Measurements from ENCODE around the gene KDM6A.
A peak's percentile ranks its signal among the peaks of the same experiment; 100 is the strongest.
"Not testable (repeated sequence)": the region's sequence is repeated elsewhere in the genome, so short reads cannot be mapped to it uniquely, and the experiment has no call there.

Gene KDM6A

DNA sequence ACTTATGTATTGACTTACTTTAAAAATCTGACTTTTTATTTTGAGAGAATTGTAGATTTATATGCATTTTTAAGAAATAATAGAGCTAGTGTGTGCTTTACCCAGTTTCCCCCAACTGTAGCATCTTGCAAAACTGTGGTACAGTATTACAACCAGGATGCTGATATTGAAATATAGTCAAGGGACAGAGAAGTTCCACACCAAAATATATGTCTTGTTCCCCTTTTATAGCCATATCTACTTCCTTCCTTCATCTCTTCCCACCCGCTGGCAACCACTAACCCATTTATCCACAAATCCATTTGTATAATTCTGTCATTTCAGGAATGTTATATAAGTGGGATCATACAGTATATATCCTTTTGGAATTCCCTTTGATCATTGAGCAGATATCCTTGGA is 16.8 kb downstream of the KDM6A start:
- no peak for DNase-seq (ENCODE audit: low read depth)

DNA sequence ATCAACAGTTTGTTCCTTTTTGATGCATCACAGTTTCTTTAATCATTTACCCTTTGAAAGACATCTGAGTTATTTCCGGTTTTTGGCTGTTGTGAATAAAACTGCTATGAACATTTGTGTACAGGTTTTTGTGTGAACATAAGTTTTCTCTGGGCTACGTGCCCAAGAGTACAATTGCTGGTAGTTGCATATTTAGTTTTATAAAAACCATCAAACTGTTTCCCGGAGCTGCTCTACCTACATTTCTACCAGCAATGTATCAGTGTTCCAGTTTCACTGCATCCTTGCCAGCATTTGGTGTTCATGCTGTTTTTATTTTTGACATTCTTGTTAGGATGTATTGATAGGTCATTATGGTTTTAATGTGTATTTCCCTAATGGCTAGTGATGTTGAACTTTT is 17.3 kb downstream of the KDM6A start:
- DNase-seq (ENCODE audit: low read depth): no peak

DNA sequence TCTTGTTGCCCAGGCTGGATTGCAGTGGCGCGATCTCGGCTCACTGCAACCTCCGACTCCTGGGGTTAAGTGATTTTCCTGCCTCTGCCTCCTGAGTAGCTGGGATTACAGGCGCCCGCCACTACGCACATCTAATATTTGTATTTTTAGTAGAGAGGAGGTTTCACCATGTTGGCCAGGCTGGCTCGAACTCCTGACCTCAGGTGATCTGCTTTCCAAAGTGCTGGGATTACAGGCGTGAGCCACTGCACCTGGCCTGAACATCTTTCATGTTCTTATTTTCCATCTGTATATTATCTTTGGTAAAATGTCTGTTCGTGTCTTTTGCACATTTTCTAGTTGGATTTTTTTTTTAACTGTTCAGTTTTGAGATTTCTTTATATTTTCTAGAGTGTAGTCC is 17.7 kb downstream of the KDM6A start:
- DNase-seq (ENCODE audit: low read depth): not testable (repeated sequence)

DNA sequence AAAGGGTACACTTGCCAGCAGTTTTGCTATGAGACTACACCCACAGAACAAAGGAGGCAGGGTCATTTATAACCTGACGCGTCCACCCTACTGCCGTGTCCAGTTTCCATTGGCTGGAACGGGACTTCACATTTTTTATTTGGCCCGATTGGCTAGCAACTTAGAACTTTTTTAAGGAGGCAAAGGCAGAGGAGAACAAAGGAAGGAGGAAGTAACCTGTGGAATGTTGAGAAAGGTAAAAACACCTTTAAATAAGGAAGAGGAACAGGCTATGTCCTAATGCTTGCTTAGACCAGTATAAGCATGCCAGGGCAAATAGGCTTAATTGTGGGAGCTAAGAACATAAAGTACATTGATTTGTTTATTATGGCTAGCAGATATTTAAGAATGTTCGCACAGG is 18.7 kb downstream of the KDM6A start:
- DNase-seq (ENCODE audit: low read depth): no peak

DNA sequence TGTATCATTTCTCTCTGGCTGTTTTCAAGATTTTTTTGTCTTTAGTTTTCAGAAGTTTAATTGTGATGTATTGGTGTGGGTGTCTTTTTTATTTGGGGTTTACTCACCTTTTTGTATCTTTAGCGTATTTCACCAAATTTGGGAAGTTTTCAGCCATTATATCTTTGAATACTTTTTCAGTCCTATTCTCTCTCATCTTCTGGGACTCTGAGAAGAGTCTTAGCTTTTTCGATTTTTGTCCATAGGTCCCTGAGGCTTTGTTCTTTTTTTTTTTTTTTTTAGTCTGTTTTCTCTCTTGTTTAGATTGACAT is 23.8 kb downstream of the KDM6A start:
- DNase-seq (ENCODE audit: low read depth): no peak

DNA sequence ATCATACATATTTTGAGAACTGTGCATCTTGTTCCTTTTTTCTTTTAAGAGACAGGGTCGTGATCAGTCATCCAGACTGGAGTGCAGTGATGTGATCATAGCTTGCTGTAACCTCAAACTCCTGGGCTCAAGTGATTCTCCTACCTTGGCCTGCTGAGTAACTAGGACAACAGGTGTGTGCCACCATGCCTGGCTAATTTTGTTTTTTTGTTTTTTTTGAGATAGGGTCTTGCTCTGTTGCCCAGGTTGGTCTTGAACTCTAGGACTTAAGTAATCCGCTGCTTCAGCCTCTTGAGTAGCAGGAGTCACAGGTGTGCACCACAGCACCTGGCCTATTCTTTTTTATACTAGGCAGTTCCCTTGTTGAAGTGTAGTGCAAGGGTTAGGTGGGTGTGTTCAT is 24.6 kb downstream of the KDM6A start:
- no peak for DNase-seq (ENCODE audit: low read depth)

DNA sequence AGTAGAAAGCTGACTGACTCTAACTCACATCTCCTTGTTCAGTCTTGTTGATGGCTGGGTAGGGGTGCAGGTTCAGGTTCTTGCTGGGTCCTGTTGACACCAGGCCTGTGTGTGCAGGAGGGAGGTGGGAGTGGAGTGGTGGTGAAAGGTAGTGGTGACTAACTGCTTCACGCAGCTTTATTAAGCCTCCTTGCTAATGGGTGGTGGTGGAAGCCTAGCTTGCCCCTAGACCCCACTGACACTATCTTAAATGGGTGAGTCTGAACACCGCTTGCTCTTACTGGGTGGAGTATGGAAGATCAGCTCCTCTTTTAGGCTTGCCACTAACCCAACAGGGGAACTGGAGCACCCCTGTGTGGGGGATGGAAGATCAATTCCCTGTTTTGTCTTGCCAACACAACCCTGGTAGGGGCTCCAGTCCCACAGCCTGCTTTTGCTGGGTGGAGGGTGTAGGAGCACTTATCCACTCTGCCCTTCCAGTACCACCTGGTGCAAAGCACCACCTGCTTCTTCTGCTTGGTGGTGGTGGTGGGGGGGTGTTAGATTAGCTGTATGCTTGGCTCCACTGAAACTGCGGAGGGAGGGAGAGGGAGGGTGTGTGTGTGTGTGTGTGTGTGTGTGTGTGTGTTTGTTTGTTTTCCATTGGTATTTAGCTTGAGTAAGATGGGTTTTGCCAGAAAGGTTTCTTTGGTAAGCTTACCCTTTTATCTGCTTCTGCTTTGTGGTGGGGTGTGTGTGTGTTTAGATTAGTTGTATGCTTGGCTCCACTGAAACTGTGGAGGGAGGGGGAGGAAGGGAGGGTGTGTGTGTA is 25.6 kb downstream of the KDM6A start:
- DNase-seq (ENCODE audit: low read depth): no peak

DNA sequence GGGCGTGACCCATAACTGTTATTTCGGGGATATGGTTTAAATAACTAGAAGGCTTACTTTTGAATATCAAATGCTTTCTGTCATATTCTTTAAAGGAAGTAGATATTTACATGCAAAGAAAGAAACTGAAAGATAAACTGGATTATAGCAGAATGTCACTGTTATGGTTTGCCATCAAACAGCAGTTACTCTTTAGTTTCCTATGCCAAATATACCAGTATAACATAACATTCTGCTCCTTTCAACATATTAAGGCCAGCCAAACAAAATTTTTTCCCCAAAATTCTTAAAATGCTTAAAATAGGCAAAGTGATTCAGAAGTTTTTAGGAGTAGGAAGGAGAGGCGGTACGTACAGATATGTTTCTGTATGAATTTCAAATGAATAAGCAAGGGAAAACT is 27.0 kb downstream of the KDM6A start:
- DNase-seq (ENCODE audit: low read depth): no peak

DNA sequence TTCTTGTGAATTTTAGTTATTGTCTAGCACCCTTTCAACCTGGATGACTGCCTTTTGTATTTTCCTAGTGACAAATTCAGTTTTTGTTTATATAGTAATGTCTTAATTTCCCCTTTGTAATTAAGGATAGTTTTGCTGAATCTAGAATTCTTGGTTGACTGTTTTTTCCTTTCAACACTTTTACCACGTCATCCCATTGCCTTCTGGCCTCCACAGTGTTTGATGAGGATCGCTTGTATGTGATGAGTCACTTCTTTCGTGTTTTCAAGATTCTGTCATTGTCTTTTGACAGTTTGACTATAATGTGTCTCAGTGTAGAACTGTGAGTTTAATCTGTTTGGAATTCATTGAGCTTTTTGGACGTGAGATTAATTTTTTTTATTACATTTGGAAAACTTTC is 30.1 kb downstream of the KDM6A start:
- DNase-seq (ENCODE audit: low read depth): peak; percentile 42

DNA sequence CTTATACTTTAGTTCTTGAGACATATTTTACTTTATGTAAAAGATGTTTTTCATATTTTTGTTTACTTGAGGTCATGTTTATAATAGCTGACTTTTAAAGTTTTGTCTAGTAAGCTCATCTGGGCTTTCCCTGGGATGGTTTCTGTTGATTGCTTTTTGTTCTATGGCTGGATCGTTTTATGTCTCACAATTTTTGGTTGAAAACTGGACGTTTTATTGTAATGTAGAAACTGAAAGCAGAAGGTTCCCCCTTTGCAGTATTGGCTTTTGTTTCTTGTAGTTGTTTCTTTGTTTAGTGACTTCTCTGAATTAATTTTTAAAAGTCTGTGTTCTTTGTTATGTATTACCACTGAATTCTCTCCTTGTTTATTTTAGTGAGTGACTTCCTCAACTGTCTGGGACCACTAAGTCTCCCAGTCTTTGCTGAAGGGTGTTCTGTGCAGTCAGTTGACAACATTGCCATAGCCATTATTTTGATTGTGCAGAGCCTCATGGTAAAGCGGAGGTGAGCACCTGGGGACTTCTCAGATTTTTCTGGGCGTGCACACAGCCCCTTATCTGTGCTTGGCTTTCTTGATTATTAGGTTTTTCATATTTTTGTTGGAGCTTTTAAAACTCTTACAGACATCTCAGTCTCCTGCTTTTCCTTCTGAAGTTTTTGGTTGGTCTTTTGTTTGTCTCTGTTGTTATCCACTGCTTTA is 31.0 kb downstream of the KDM6A start:
- DNase-seq (ENCODE audit: low read depth): no peak

DNA sequence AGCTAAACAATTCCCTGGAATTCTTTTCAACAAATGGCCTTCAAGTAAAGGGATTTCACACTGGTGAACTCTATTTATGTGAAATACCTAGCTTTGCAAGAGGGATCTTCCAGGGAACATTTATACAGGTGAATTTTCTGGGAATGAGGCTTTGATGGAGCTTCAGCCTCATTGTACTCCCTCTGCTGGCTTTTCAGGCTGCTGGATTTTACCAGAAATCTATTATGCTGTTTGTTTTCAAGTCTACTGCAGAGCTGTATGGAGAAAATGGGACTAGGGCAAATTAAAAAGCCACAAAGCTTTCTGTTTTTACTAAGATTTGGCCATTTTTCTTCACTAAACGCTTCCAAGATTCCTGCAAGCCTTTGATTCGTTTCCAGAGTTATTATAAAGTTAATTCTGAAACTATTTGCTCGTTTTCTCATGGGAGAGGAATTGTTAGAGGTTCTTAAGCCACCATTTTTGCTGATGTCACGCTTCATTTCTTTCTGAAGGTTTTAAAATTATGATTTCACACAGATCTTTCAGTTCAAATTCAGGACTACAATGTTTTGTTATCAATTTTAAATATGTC is 31.6 kb downstream of the KDM6A start:
- DNase-seq (ENCODE audit: low read depth): no peak

DNA sequence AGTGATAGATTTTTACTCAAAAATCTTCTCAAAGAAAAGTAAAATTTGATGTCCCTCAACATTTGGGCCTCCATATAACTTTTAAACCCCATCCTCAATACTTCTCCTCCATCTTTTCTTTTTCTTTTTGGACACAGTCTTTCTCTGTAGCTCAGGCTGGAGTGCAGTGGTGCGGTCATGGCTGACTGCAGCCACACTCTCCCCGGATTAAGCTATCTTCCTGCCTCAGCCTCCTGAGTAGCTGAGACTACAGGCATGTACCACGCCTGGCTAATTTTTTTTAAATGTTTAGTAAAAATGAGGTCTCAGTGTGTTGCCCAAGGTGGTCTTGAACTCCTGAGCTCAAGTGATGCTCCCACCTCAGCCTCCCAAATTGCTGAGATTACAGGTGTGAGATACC is 33.1 kb downstream of the KDM6A start:
- no peak for DNase-seq (ENCODE audit: low read depth)

DNA sequence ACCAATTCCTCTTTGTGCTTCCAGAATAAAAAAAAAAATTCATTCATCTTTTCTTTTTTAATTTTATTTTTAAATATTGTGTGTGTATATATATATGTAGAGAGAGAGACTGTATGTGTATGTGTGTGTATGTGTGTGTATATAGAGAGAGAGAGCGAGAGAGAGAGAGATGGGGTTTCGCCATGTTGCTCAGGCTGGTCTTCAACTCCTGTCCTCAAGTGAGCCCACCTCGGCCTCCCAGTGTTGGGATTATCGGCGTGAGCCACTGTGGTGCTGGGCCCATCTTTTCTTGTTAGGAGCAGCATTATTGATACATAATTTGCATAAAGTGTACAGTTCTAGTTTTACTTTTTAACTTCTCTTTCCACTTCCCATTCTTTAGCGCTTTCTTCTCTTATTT is 33.6 kb downstream of the KDM6A start:
- no peak for DNase-seq (ENCODE audit: low read depth)

DNA sequence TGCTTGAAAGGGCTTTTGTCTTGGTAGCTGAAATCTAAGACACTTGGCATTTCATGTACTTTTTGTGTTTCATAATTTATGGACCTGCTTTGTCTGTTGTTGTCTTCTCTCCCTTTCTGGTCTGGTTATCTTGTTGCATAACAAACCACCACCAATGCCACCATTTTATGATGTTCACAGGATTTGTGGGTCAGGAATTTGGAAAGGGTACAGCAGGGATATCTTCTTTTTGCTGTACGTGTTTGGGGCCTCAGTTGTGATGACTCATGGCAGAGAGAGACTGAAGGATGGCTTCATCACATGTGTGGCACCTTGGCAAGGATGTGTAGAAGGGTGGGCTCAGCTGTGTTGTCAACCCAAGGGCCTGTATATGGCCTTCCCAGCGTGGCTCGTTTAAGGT is 35.2 kb downstream of the KDM6A start:
- DNase-seq (ENCODE audit: low read depth): no peak

DNA sequence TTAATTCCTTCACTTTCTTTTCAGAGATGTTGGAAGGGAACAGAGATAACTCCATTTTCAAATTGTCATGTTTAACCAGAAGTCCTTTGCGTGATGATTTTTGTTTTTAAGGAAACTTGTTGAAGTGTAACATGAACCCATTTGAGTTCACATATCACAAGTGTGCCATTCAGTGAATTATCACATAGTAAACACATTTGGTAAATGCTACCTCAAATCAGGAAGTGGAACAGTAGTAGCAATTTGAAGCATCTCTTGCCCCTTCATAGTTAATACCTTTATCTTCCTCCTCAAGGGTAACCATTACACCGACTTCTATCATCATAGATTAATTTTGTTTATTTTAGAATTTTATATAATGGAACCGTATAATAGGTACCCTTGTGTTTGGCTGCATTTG is 35.8 kb downstream of the KDM6A start:
- DNase-seq (ENCODE audit: low read depth): no peak

DNA sequence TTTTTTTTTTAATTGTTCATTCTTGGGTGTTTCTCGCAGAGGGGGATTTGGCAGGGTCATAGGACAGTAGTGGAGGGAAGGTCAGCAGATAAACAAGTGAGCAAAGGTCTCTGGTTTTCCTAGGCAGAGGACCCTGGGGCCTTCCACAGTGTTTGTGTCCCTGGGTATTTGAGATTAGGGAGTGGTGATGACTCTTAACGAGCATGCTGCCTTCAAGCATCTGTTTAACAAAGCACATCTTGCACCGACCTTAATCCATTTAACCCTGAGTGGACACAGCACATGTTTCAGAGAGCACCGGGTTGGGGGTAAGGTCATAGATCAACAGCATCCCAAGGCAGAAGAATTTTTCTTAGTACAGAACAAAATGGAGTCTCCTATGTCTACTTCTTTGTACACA is 37.5 kb downstream of the KDM6A start:
- DNase-seq (ENCODE audit: low read depth): not testable (repeated sequence)

DNA sequence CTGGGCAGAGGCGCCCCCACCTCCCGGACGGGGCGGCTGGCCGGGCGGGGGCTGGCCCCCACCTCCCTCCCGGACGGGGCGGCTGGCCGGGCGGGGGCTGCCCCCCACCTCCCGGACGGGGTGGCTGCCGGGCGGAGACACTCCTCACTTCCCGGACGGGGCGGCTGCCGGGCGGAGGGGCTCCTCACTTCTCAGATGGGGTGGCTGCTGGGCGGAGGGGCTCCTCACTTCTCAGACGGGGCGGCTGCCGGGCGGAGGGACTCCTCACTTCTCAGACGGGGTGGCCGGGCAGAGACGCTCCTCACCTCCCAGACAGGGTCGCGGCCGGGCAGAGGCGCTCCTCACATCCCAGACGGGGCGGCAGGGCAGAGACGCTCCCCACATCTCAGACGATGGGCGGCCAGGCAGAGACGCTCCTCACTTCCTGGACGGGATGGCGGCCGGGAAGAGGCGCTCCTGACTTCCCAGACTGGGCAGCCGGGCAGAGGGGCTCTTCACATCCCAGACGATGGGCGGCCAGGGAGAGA is 38.1 kb downstream of the KDM6A start:
- not testable (repeated sequence) for DNase-seq (ENCODE audit: low read depth)

DNA sequence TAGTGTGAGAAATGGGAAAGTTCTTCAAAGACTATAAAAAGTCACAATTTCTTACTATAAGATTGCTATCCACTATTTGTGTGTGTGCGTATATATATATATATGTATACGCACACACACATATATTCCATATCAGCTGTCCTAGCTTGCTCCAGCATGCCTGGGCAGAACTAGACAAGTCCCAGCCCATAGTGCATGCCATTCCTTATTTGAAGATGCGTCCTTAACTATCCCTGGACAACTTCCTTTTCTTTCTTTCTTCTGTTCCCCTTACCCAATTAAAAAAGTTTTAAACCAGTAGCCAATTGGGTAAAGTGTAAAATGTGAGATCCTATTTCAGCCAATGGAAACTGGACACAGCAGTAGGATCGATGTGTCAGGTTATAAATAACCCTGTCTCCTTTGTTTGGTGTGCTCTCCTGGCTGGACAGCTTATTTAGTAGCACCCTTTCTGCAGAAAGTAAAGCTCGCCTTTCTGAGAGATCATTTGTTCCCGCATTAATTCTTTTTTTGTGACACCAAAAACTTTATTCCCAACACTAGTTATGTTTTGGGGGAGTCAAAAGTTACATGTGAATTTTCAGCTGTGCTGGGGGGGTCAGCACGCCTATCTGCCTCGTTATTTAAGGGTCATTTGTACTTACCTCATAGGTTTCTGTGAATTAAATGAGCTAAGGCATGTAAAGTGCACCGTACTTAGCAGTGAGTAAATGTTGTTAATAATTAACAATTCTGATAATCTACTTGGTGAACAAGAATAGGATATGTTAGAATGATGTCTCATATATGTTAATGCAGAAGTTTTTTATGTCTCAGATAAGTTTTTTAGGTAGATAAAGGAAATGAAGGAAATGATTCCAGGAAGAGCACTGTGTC is 40.9 kb downstream of the KDM6A start:
- no peak for DNase-seq (ENCODE audit: low read depth)

DNA sequence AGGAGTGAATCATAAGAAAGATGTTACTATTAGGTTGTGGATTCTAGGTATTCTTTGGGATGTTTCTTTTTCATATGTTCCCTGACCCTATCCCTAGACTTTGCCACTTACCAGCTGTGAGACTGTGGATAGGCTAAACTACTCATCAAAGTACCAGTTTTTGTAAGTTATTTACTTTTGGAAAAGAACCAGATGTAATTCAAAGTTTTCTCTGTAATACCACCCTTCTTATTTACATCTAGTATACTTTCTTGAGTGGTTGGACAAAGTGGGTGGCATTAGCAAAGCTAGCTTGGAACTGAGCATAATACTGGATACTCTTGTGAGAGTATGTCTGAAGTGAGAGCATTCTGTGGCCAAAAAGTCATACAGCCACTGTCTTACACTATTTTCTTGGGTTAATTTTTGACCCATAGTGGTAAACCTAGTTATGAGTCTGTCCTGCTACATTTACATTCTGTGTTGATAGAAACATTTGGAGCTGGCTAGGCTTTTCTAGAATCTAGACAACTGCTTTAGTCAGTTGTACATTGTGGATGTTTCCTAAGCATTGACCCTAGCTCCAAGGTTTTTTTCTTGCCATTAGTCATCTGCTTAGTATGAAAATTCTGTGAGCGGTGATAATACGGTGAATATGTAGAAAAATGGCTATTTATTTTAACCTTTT is 41.7 kb downstream of the KDM6A start:
- peak; percentile 26 for DNase-seq (ENCODE audit: low read depth)

DNA sequence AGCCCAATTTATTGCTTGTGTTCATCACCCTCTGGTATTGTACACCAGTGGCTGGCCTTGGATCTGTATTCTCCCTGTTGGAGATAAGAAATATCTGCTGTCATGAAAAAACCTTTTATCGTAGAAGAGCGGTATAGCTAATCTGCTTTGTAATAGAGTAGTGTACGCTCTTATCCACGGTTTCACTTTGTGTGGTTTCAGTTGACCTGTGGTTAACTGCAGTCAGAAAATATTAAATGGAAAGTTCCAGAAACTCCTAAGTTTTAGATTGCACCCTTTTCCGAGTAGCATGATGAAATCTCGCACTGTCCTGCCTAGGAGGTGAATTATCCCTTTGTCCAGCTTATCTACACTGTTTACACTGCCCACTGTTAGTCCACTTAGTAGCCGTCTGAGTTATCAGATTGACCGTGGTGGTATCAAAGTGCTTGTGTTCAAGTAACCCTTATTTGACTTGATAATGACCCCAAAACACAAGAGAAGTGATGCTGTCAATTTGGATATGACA is 42.4 kb downstream of the KDM6A start:
- no peak for DNase-seq (ENCODE audit: low read depth)

DNA sequence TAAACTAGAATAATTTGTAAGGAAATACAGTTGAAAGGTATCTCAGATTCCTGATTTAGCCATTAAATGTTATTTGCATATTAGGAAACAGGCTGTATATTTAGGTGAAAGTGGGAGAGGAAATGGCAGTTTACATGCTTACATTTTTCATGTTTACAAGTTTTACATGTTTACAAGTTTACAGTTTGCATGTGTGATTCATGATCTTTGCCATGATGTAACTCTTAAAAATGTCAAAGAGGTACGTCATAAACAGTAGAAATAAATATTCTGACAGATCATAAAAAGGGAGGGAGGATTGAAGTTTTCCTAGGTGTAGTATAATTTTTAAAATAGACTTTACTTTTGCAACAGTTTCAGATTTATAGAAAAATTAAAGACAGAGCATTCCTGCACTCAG is 45.7 kb downstream of the KDM6A start:
- no peak for DNase-seq (ENCODE audit: low read depth)

DNA sequence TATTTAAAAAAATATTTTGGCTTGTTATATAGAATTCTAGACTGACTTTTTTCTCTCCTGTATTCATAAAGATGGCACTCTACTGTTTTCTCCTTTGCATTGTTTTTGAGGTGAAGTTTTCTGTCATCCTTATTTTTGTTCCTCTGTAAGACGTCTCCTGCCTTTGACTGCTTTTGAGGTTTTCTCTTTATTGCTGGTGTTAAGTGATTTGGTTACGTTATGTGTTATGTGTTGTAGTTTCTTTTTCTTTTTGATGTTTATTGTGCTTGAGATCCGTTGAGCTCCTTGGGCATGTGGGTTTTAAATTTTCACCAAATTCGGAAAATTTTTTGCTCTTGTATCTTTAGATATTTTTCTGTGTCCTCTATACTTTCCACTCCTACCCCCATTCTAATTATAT is 50.0 kb downstream of the KDM6A start:
- no peak for DNase-seq (ENCODE audit: low read depth)

All from non-pigmented ciliary epithelial cell (primary cell).